GOT3 (cell line): ENCODE data around the gene PLXNA1.

Experiments
- DNase-seq: peaks from one replicate; lab custom pipeline; 2025; ENCODE audit warnings: mixed read lengths; lab: John Stamatoyannopoulos, UW

The PLXNA1 gene

GRCh38 chr3:126967386-126967785 lies 15.5 kb upstream of the PLXNA1 start:
- DNase-seq, result no peak

- no peak for DNase-seq
Measured at GRCh38 chr3:126968391-126969390, 14.2 kb upstream of the PLXNA1 start.

GRCh38 chr3:126969586-126969985 lies 13.3 kb upstream of the PLXNA1 start:
- no peak for DNase-seq

GRCh38 chr3:126970101-126970500 lies 12.8 kb upstream of the PLXNA1 start:
- DNase-seq, result no peak

- DNase-seq, result no peak
Measured at GRCh38 chr3:126970921-126971320, 12.0 kb upstream of the PLXNA1 start.

- no peak for DNase-seq
Measured at GRCh38 chr3:126971891-126972351, 11.0 kb upstream of the PLXNA1 start.

GRCh38 chr3:126972866-126973265 lies 10.0 kb upstream of the PLXNA1 start:
- no peak for DNase-seq

GRCh38 chr3:126973814-126974213 lies 9.1 kb upstream of the PLXNA1 start:
- no peak for DNase-seq

GRCh38 chr3:126974756-126975155 lies 8.2 kb upstream of the PLXNA1 start:
- no peak for DNase-seq

- DNase-seq, result no peak
Measured at GRCh38 chr3:126976906-126977305, 6.0 kb upstream of the PLXNA1 start.

GRCh38 chr3:126977821-126978220 lies 5.1 kb upstream of the PLXNA1 start:
- no peak for DNase-seq

- no peak for DNase-seq
Measured at GRCh38 chr3:126978291-126978690, 4.6 kb upstream of the PLXNA1 start.

- DNase-seq, result no peak
Measured at GRCh38 chr3:126979046-126979628, 3.8 kb upstream of the PLXNA1 start.

- DNase-seq, result no peak
Measured at GRCh38 chr3:126980266-126980811, 2.6 kb upstream of the PLXNA1 start.

GRCh38 chr3:126982126-126982470 lies 817 bp upstream of the PLXNA1 start:
- no peak for DNase-seq

GRCh38 chr3:126983276-126983652 lies 349 bp downstream of the PLXNA1 start:
- DNase-seq, result no peak

GRCh38 chr3:126983653-126984390 lies 907 bp downstream of the PLXNA1 start:
- no peak for DNase-seq

- no peak for DNase-seq
Measured at GRCh38 chr3:126984391-126985131, 1.6 kb downstream of the PLXNA1 start.

- no peak for DNase-seq
Measured at GRCh38 chr3:126985132-126985985, 2.4 kb downstream of the PLXNA1 start.

- no peak for DNase-seq
Measured at GRCh38 chr3:126986001-126986400, 3.1 kb downstream of the PLXNA1 start.

GRCh38 chr3:126987129-126987528 lies 4.2 kb downstream of the PLXNA1 start:
- no peak for DNase-seq
